Fibroblast of villous mesenchyme (primary cell): ENCODE results near the gene CTDSPL. TPM values are rescaled to one million over a fixed set of nuclear protein-coding genes. Genes with fewer than 3 reads are reported as not detected.

Experiments
- DNase-seq: peaks from one replicate; pipeline ENCODE4 v3.0.0-alpha.2; 2010; ENCODE audit warnings: low read depth
- H3K4me3 ChIP-seq: 2 replicates; pipeline ENCODE4 v1.5.1; 2011; ENCODE audit warnings: low read depth, mild to moderate bottlenecking, low read length
- CTCF ChIP-seq: IDR thresholded peaks from 2 replicates; pipeline ENCODE4 v1.5.1; 2012; ENCODE audit warnings: low read depth, mild to moderate bottlenecking, low read length; ENCODE audit not compliant: insufficient read depth
- total RNA-seq: library from RNA; depleted of rRNA; stranded (reverse); fragments of >200 nt; gene quantifications from 2 replicates; pipeline ENCODE4 v1.2.3, GENCODE V29; 2012

Gene CTDSPL
- total RNA-seq, 1 donor = 61.7 TPM

- no peak for TF ChIP-seq CTCF
- H3K4me3 ChIP-seq = no peak overlapping the region
- no peak for DNase-seq
Measured at GRCh38 chr3:37907371-37907770, 45.7 kb downstream of the CTDSPL start.

GRCh38 chr3:37907906-37908305 is 46.2 kb downstream of the CTDSPL start:
- DNase-seq = no peak
- H3K4me3 ChIP-seq = no peak overlapping the region
- TF ChIP-seq CTCF = no peak

GRCh38 chr3:37909067-37909911 is 47.6 kb downstream of the CTDSPL start:
- TF ChIP-seq CTCF = no peak
- DNase-seq = no peak
- no peak overlapping the region for H3K4me3 ChIP-seq

- DNase-seq = no peak
- no peak overlapping the region for H3K4me3 ChIP-seq
- no peak for TF ChIP-seq CTCF
Measured at GRCh38 chr3:37910671-37911400, 49.2 kb downstream of the CTDSPL start.

GRCh38 chr3:37912052-37912733 is 50.5 kb downstream of the CTDSPL start:
- no peak for DNase-seq
- TF ChIP-seq CTCF = peak; percentile 20
- no peak overlapping the region for H3K4me3 ChIP-seq

- H3K4me3 ChIP-seq = no peak overlapping the region
- TF ChIP-seq CTCF = no peak
Measured at GRCh38 chr3:37913522-37913921, 51.8 kb downstream of the CTDSPL start.

More at GRCh38 chr3:37913522-37913921, 51.8 kb downstream of the CTDSPL start:
- DNase-seq = no peak
